Tibial nerve (tissue), 4 donors: ENCODE results near the gene CCDC181. TPM values are rescaled to one million over a fixed set of nuclear protein-coding genes. Genes with fewer than 3 reads are reported as not detected.

ENCODE experiments used
- DNase-seq, 2 donors: peaks; one replicate each; pipeline ENCODE4 v3.0.0-alpha.2; 2019; ENCODE audit warnings: low spot score in 2 of 2
- H3K27ac ChIP-seq, 4 donors: fragments of 200-600 bp; sonication (generic) in 3 of 4; one replicate each; pipeline ENCODE4 v1.5.1; 2017 to 2019; ENCODE audit warnings: mild to moderate bottlenecking in 1 of 4
- H3K27me3 ChIP-seq, 2 donors: fragments of 200-600 bp; sonication (generic) in 1 of 2; one replicate each; pipeline versions ENCODE4 v1.5.1 to v1.6.0; 2017 to 2019
- H3K36me3 ChIP-seq, 3 donors: fragments of 200-600 bp; sonication (generic); one replicate each; pipeline ENCODE4 v1.5.1; 2018 to 2019
- H3K4me1 ChIP-seq, 4 donors: fragments of 200-600 bp; sonication (generic) in 3 of 4; one replicate each; pipeline ENCODE4 v1.5.1; 2017 to 2019
- H3K4me3 ChIP-seq, 4 donors: fragments of 200-600 bp; sonication (generic) in 3 of 4; one replicate each; pipeline ENCODE4 v1.5.1; 2017 to 2019; ENCODE audit warnings: mild to moderate bottlenecking in 1 of 4, moderate library complexity in 1 of 4
- H3K9me3 ChIP-seq, 4 donors: fragments of 200-600 bp; sonication (generic) in 3 of 4; one replicate each; pipeline ENCODE4 v1.5.1; 2017 to 2019
- CTCF ChIP-seq, 5 experiments: fragments of 200-600 bp in 3 of 5; fragments of 450-650 bp in 2 of 5; sonication (generic) in 3 of 5; IDR thresholded peaks; one replicate each; pipeline ENCODE4 v1.5.1; 2016 to 2019; ENCODE audit warnings: antibody characterized with exemption in 5 of 5, mild to moderate bottlenecking in 3 of 5, moderate library complexity in 2 of 5
- EP300 ChIP-seq, 2 donors: sonication (generic); formaldehyde crosslinking; IDR thresholded peaks; one replicate each; pipeline ENCODE4 v1.6.1; 2017; ENCODE audit warnings: antibody characterized with exemption in 2 of 2, mild to moderate bottlenecking in 1 of 2
- POLR2A ChIP-seq, 2 donors: fragments of 450-650 bp; IDR thresholded peaks; one replicate each; pipeline ENCODE4 v1.6.1; 2017; ENCODE audit warnings: antibody characterized with exemption in 2 of 2, mild to moderate bottlenecking in 2 of 2, moderate library complexity in 2 of 2
- WGBS, 2 donors: methylation state at CpG; one replicate each; pipeline ENCODE4 v1.1.5; 2018; 5-methylcytosine and 5-hydroxymethylcytosine counted together
- total RNA-seq, 4 donors: library from RNA; depleted of rRNA; stranded (reverse); fragments of >200 nt; gene quantifications; one replicate each; pipeline ENCODE4 v1.1.0, GENCODE V29; 2016

Gene CCDC181
- total RNA-seq, 4 donors from 2014 or later, result 0.39 to 3.6 (median 1.6) TPM

- no peak for DNase-seq
- Histone ChIP-seq H3K4me3 (no peak overlapping the region), H3K27ac (no peak overlapping the region), H3K4me1 (no peaks in the 10 kb centered on the region), H3K9me3 (no peaks in the 10 kb centered on the region), H3K27me3 (peaks cover 0 to 2% of the 10 kb centered on the region in 2 donors), H3K36me3 (peaks cover 0 to 43% (median 4%) of the 10 kb centered on the region in 3 donors)
- no peak for TF ChIP-seq CTCF (IDR thresholded peaks at IDR 0.05)
- no peak for TF ChIP-seq POLR2A (IDR thresholded peaks at IDR 0.05)
- TF ChIP-seq EP300 (IDR thresholded peaks at IDR 0.05), result no peak
Measured at GRCh38 chr1:169468982-169469381, 41.7 kb upstream of the CCDC181 start.

DNA sequence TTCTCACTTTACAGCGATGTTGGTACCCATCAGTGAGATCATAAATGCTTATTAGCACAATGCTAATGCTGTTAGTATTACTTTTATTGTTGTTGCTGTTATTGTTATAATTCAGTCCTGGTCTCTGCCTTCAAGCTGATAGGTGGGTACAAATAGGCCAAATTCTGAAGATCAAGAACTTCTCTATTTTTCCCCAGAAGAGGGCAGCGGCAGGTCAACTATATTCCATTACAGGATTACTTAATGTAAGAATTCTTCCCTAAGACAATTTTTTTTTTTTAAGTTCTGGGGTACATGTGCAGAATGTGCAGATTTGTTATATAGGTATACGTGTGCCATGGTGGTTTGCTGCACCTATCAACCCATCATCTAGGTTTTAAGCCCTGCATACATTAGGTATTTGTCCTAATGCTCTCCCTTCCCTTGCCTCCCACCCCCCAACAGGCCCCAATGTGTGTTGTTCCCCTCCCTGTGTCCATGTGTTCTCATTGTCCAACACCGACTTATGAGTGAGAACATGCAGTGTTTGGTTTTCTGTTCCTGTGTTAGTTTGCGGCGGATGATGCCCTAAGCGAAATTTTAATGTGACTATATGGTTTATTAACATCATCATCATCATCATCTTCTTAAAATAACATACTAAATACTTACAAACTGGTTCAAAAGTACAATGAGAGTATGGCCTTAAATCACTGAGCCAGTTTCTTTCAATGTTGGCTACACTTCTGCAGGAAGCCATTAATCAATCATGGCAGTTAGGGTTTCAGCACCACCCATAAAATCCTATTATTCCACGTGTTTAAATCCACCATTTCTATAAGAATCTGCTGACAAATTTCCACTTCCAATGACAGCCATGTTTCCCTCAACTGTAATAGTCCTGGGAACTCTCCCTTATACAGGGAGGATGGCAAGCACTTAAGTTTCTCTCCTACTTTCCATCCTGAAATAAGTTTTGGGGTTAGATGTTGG, 39.3 kb upstream of the CCDC181 start:
- no peaks in the 10 kb centered on the region for H3K4me1 ChIP-seq
- no peak for TF ChIP-seq POLR2A (IDR thresholded peaks at IDR 0.05)
- no peak for TF ChIP-seq EP300 (IDR thresholded peaks at IDR 0.05)
- TF ChIP-seq CTCF (IDR thresholded peaks at IDR 0.05), result peak in 3 of 5 experiments; percentile 34 to 48 (median 37)
- H3K36me3 ChIP-seq, result peaks cover 0 to 43% (median 4%) of the 10 kb centered on the region in 3 donors
- H3K9me3 ChIP-seq, result no peaks in the 10 kb centered on the region
- H3K27me3 ChIP-seq, result peaks cover 0 to 2% of the 10 kb centered on the region in 2 donors
- DNase-seq, result peak in 1 of 2 donors; percentile 64
- no peak overlapping the region for H3K4me3 ChIP-seq
- 76 to 77% methylated on average over 8 of the region's 8 CpGs for WGBS, 2 donors
- no peak overlapping the region for H3K27ac ChIP-seq

- Histone ChIP-seq H3K9me3 (no peaks in the 10 kb centered on the region), H3K4me1 (peaks cover 0 to 3% (median 0%) of the 10 kb centered on the region in 4 donors), H3K36me3 (peaks cover 0 to 43% (median 4%) of the 10 kb centered on the region in 3 donors), H3K4me3 (no peak overlapping the region), H3K27ac (no peak overlapping the region), H3K27me3 (peaks cover 2 to 4% of the 10 kb centered on the region in 2 donors)
- DNase-seq, result no peak
- TF ChIP-seq EP300 (IDR thresholded peaks at IDR 0.05) (no peak), POLR2A (IDR thresholded peaks at IDR 0.05) (no peak), CTCF (IDR thresholded peaks at IDR 0.05) (no peak)
Measured at GRCh38 chr1:169465281-169465680, 38.0 kb upstream of the CCDC181 start.

GRCh38 chr1:169462385-169462784, 35.1 kb upstream of the CCDC181 start:
- Histone ChIP-seq H3K36me3 (peaks cover 0 to 16% (median 4%) of the 10 kb centered on the region in 3 donors), H3K27ac (no peak overlapping the region), H3K4me3 (no peak overlapping the region), H3K27me3 (peaks cover 0 to 6% of the 10 kb centered on the region in 2 donors), H3K4me1 (peaks cover 0 to 8% (median 0%) of the 10 kb centered on the region in 4 donors), H3K9me3 (peaks cover 0 to 9% (median 4%) of the 10 kb centered on the region in 4 donors)
- no peak for DNase-seq
- TF ChIP-seq POLR2A (IDR thresholded peaks at IDR 0.05) (no peak), EP300 (IDR thresholded peaks at IDR 0.05) (no peak)
- WGBS, 2 donors, result 96 to 98% methylated on average over 5 of the region's 5 CpGs

- Histone ChIP-seq H3K4me1 (peaks cover 0 to 8% (median 0%) of the 10 kb centered on the region in 4 donors), H3K9me3 (peaks cover 0 to 17% (median 5%) of the 10 kb centered on the region in 4 donors), H3K27me3 (peaks cover 0 to 6% of the 10 kb centered on the region in 2 donors), H3K27ac (no peak overlapping the region), H3K4me3 (no peak overlapping the region), H3K36me3 (peaks cover 0 to 10% (median 4%) of the 10 kb centered on the region in 3 donors)
- DNase-seq, result no peak
- TF ChIP-seq CTCF (IDR thresholded peaks at IDR 0.05), result no peak
- no peak for TF ChIP-seq POLR2A (IDR thresholded peaks at IDR 0.05)
- no peak for TF ChIP-seq EP300 (IDR thresholded peaks at IDR 0.05)
- WGBS, 2 donors, result 85 to 86% methylated on average over 4 of the region's 4 CpGs
Measured at GRCh38 chr1:169461390-169462000, 34.2 kb upstream of the CCDC181 start.
